NT2/D1 (cell line): ENCODE measurements around the gene CXorf38.
A peak's percentile ranks its signal among the peaks of the same experiment; 100 is the strongest.

Source experiments
- DNase-seq: peaks from one replicate; pipeline ENCODE4 v3.0.0-alpha.2; 2011; ENCODE audit warnings: low read depth, low spot score
- H3K27me3 ChIP-seq: 2 replicates; pipeline ENCODE4 v1.6.0; 2011; ENCODE audit warnings: mild to moderate bottlenecking; ENCODE audit not compliant: insufficient read length, insufficient read depth
- H3K36me3 ChIP-seq: 2 replicates; pipeline ENCODE4 v1.6.1; 2011; ENCODE audit warnings: mild to moderate bottlenecking, low read length, mixed read lengths; ENCODE audit not compliant: insufficient read depth, insufficient read length
- H3K4me1 ChIP-seq: 2 replicates; pipeline ENCODE4 v1.5.1; 2011; ENCODE audit not compliant: insufficient read depth, insufficient read length
- H3K4me3 ChIP-seq: 2 replicates; pipeline ENCODE4 v1.5.1; 2011; ENCODE audit warnings: low read depth; ENCODE audit not compliant: insufficient read length
- H3K9ac ChIP-seq: 2 replicates; pipeline ENCODE4 v1.6.0; 2011; ENCODE audit warnings: low read depth; ENCODE audit not compliant: insufficient read length
- H3K9me3 ChIP-seq: 2 replicates; pipeline ENCODE4 v1.5.1; 2011; ENCODE audit warnings: mild to moderate bottlenecking, low read length; ENCODE audit not compliant: insufficient read depth
- SUZ12 ChIP-seq: IDR thresholded peaks from 2 replicates; pipeline ENCODE4 v1.6.1; 2011; ENCODE audit not compliant: insufficient read length, insufficient read depth; ENCODE audit errors: extremely low read depth
- YY1 ChIP-seq: IDR thresholded peaks from 2 replicates; pipeline ENCODE4 v1.6.1; 2011; ENCODE audit not compliant: insufficient read length, insufficient read depth
- ZNF274 ChIP-seq: IDR thresholded peaks from 2 replicates; pipeline ENCODE4 v1.6.1; 2011; ENCODE audit warnings: mild to moderate bottlenecking, low read depth, low read length

Gene CXorf38

GRCh38 chrX:40647307-40648197 is at the start of gene CXorf38:
Gene CXorf38, minus strand, starts transcription at chrX:40647561. Its CDS starts 41 bp downstream, at chrX:40647520.
- peak; percentile 87 for DNase-seq
- TF ChIP-seq SUZ12, result no peak
- TF ChIP-seq ZNF274, result no peak
- TF ChIP-seq YY1, result no peak
- Histone ChIP-seq H3K4me1 (no peaks in the 10 kb centered on the region), H3K9ac (peak within 1 kb of the TSS; percentile 93), H3K4me3 (peak within 1 kb of the TSS; percentile 69), H3K9me3 (no peaks in the 10 kb centered on the region), H3K36me3 (peaks cover 46% of the 10 kb centered on the region), H3K27me3 (no peaks in the 10 kb centered on the region)

GRCh38 chrX:40694802-40695201 is 47.4 kb upstream of the CXorf38 start:
- no peaks in the 10 kb centered on the region for H3K4me1 ChIP-seq
- TF ChIP-seq YY1 (no peak), ZNF274 (no peak), SUZ12 (no peak)
- DNase-seq, result no peak
- peaks cover 73% of the 10 kb centered on the region for H3K36me3 ChIP-seq
- H3K4me3 ChIP-seq, result no peak overlapping the region
- no peak overlapping the region for H3K9ac ChIP-seq
- no peaks in the 10 kb centered on the region for H3K27me3 ChIP-seq
- H3K9me3 ChIP-seq, result no peaks in the 10 kb centered on the region

- H3K27me3 ChIP-seq, result no peaks in the 10 kb centered on the region
- no peak overlapping the region for H3K4me3 ChIP-seq
- DNase-seq, result no peak
- no peaks in the 10 kb centered on the region for H3K9me3 ChIP-seq
- no peak for TF ChIP-seq SUZ12
- H3K9ac ChIP-seq, result no peak overlapping the region
- H3K36me3 ChIP-seq, result peaks cover 78% of the 10 kb centered on the region
- H3K4me1 ChIP-seq, result no peaks in the 10 kb centered on the region
Observed at GRCh38 chrX:40688929-40689328, 41.6 kb upstream of the CXorf38 start.

GRCh38 chrX:40687169-40687568 is 39.8 kb upstream of the CXorf38 start:
- Histone ChIP-seq H3K4me3 (no peak overlapping the region), H3K27me3 (no peaks in the 10 kb centered on the region), H3K4me1 (no peaks in the 10 kb centered on the region), H3K9ac (no peak overlapping the region), H3K36me3 (peaks cover 80% of the 10 kb centered on the region), H3K9me3 (no peaks in the 10 kb centered on the region)
- DNase-seq, result no peak
- no peak for TF ChIP-seq ZNF274
- no peak for TF ChIP-seq SUZ12
- TF ChIP-seq YY1, result no peak

- DNase-seq, result no peak
- Histone ChIP-seq H3K27me3 (no peaks in the 10 kb centered on the region), H3K4me3 (no peak overlapping the region), H3K9me3 (no peaks in the 10 kb centered on the region), H3K9ac (no peak overlapping the region), H3K36me3 (peaks cover 85% of the 10 kb centered on the region), H3K4me1 (no peaks in the 10 kb centered on the region)
- TF ChIP-seq SUZ12 (no peak), ZNF274 (no peak), YY1 (no peak)
Observed at GRCh38 chrX:40685362-40685918, 38.1 kb upstream of the CXorf38 start.

GRCh38 chrX:40684092-40684491 is 36.7 kb upstream of the CXorf38 start:
- peaks cover 87% of the 10 kb centered on the region for H3K36me3 ChIP-seq
- TF ChIP-seq ZNF274 (no peak), YY1 (no peak), SUZ12 (no peak)
- H3K4me1 ChIP-seq, result no peaks in the 10 kb centered on the region
- no peak overlapping the region for H3K4me3 ChIP-seq
- no peak overlapping the region for H3K9ac ChIP-seq
- no peak for DNase-seq
- no peaks in the 10 kb centered on the region for H3K9me3 ChIP-seq
- no peaks in the 10 kb centered on the region for H3K27me3 ChIP-seq

GRCh38 chrX:40683245-40683644 is 35.9 kb upstream of the CXorf38 start:
- Histone ChIP-seq H3K9ac (no peak overlapping the region), H3K27me3 (no peaks in the 10 kb centered on the region), H3K4me1 (no peaks in the 10 kb centered on the region), H3K4me3 (no peak overlapping the region), H3K36me3 (peaks cover 81% of the 10 kb centered on the region), H3K9me3 (no peaks in the 10 kb centered on the region)
- no peak for TF ChIP-seq YY1
- TF ChIP-seq ZNF274, result no peak
- TF ChIP-seq SUZ12, result no peak
- no peak for DNase-seq
